B cell (primary cell): ENCODE measurements around the gene TANC1. TPM values are rescaled to one million over a fixed set of nuclear protein-coding genes. Genes with fewer than 3 reads are reported as not detected.

Experiments used
- ATAC-seq: fragments of 200-7000 bp; cut with Tn5 transposase; one replicate; pipeline ENCODE4 v1.10.0; 2021; ENCODE audit warnings: low read depth, mild to moderate bottlenecking, moderate number of reproducible peaks, moderate library complexity
- CTCF ChIA-PET: fragments of 350-600 bp; sonication (Branson Sonifier 250); formaldehyde crosslinking; loops from one replicate; lab custom pipeline; 2021; ENCODE audit warnings: antibody characterized with exemption, inconsistent platforms; lab: Charles Lee
- POLR2A ChIA-PET: fragments of 350-600 bp; sonication (Branson Sonifier 250); formaldehyde crosslinking; loops from one replicate; lab custom pipeline; 2021; ENCODE audit warnings: antibody characterized with exemption; lab: Charles Lee
- DNase-seq: peaks from one replicate; pipeline ENCODE4 v3.0.0; 2013
- H2AFZ ChIP-seq: 2 replicates; pipeline ENCODE4 v1.6.1; 2012; ENCODE audit warnings: mild to moderate bottlenecking, low read depth, low read length; ENCODE audit not compliant: insufficient read depth, poor library complexity, severe bottlenecking
- H3K27ac ChIP-seq, 2 donors: 1 replicate in 1 of 2; 2 replicates in 1 of 2; pipeline ENCODE4 v1.5.1; 2012 to 2013; ENCODE audit warnings: low read length in 2 of 2, mild to moderate bottlenecking in 2 of 2, moderate library complexity in 1 of 2
- H3K27me3 ChIP-seq, 4 experiments: fragments of 200-600 bp in 1 of 4; sonication (generic) in 1 of 4; replicated peaks in 1 of 4; 1 replicate in 2 of 4; 2 replicates in 2 of 4; pipeline versions ENCODE4 v1.6.1 to v1.7.0; 2013 to 2016; ENCODE audit warnings: low read length in 3 of 4, mild to moderate bottlenecking in 2 of 4, mixed read lengths in 1 of 4, moderate library complexity in 1 of 4; ENCODE audit not compliant: insufficient read depth in 4 of 4, control insufficient read depth in 3 of 4; ENCODE audit errors: control extremely low read depth in 1 of 4
- H3K36me3 ChIP-seq, 2 experiments: replicated peaks in 1 of 2; 1 replicate in 1 of 2; 2 replicates in 1 of 2; pipeline versions ENCODE4 v1.6.1 to v1.7.1; 2013; ENCODE audit warnings: low read length in 1 of 2; ENCODE audit not compliant: insufficient read depth in 2 of 2, control insufficient read depth in 1 of 2; ENCODE audit errors: control extremely low read depth in 1 of 2, extremely low read depth in 1 of 2
- H3K4me1 ChIP-seq, 2 donors: fragments of 200-600 bp in 1 of 2; sonication (generic) in 1 of 2; 1 replicate in 1 of 2; 2 replicates in 1 of 2; pipeline versions ENCODE4 v1.5.1 to v1.6.1; 2013 to 2017; ENCODE audit warnings: low read length in 2 of 2; ENCODE audit not compliant: control insufficient read depth in 2 of 2, insufficient read depth in 2 of 2
- H3K4me2 ChIP-seq: replicated peaks from 2 replicates; pipeline ENCODE3; 2012; ENCODE audit warnings: mild to moderate bottlenecking, low read depth, low read length; ENCODE audit not compliant: poor library complexity, severe bottlenecking
- H3K4me3 ChIP-seq, 5 experiments: fragments of 200-600 bp in 1 of 5; sonication (generic) in 1 of 5; 1 replicate in 3 of 5; 2 replicates in 2 of 5; pipeline versions ENCODE4 v1.5.1 to v1.7.0; 2011 to 2016; ENCODE audit warnings: low read length in 4 of 5, mild to moderate bottlenecking in 4 of 5, low read depth in 2 of 5, control low read depth in 1 of 5, moderate library complexity in 1 of 5; ENCODE audit not compliant: insufficient read depth in 1 of 5; ENCODE audit errors: control extremely low read depth in 1 of 5, extremely low read depth in 1 of 5
- H3K79me2 ChIP-seq: fragments of 200-600 bp; sonication (generic); one replicate; pipeline ENCODE4 v1.6.0; 2016; ENCODE audit warnings: low read length; ENCODE audit not compliant: control insufficient read depth, insufficient read depth
- H3K9ac ChIP-seq: fragments of 200-600 bp; sonication (generic); 2 replicates; pipeline ENCODE4 v1.6.1; 2017; ENCODE audit warnings: mild to moderate bottlenecking, low read length, moderate library complexity
- H3K9me3 ChIP-seq, 3 donors: one replicate each; pipeline versions ENCODE4 v1.6.1 to v1.7.1; 2013; ENCODE audit warnings: low read length in 2 of 3; ENCODE audit not compliant: control insufficient read depth in 2 of 3, insufficient read depth in 1 of 3; ENCODE audit errors: control extremely low read depth in 1 of 3
- H4K20me1 ChIP-seq: 2 replicates; pipeline ENCODE4 v1.6.0; 2012; ENCODE audit warnings: mild to moderate bottlenecking, low read length; ENCODE audit not compliant: insufficient read depth, control insufficient read depth, poor library complexity, severe bottlenecking
- H3K27ac Mint-ChIP-seq: one replicate; pipeline ENCODE4 v1.8.0; 2021; ENCODE audit warnings: mixed read lengths
- H3K27me3 Mint-ChIP-seq: one replicate; pipeline ENCODE4 v1.8.0; 2021; ENCODE audit warnings: mixed read lengths
- H3K4me1 Mint-ChIP-seq: one replicate; pipeline ENCODE4 v1.8.0; 2021; ENCODE audit warnings: mixed read lengths
- H3K4me3 Mint-ChIP-seq: one replicate; pipeline ENCODE4 v1.8.0; 2021; ENCODE audit warnings: mixed read lengths
- H3K9me3 Mint-ChIP-seq: one replicate; pipeline ENCODE4 v1.8.0; 2022; ENCODE audit warnings: mixed read lengths; ENCODE audit not compliant: insufficient read depth
- CTCF ChIP-seq: fragments of 200-600 bp; IDR thresholded peaks from one replicate; pipeline ENCODE4 v1.8.0; 2022; ENCODE audit warnings: antibody characterized with exemption, mild to moderate bottlenecking
- EZH2 ChIP-seq: IDR thresholded peaks from 2 replicates; pipeline ENCODE4 v1.6.1; 2012; ENCODE audit warnings: borderline replicate concordance, low read depth, mild to moderate bottlenecking, moderate library complexity, low read length; ENCODE audit not compliant: insufficient read depth, poor library complexity, severe bottlenecking
- WGBS: methylation state at CpG from one replicate; pipeline ENCODE4 v1.1.5; 2013; ENCODE audit warnings: missing lambda C conversion rate; ENCODE audit not compliant: insufficient coverage; 5-methylcytosine and 5-hydroxymethylcytosine counted together
- intact Hi-C: fragments of 100-400 bp; cut with micrococcal nuclease; formaldehyde crosslinking; loops from one replicate; pipeline ENCODE4 v1.10.0; 2022
- polyA plus RNA-seq: library from polyadenylated mRNA; depleted of rRNA; stranded (reverse); fragments of >200 nt; gene quantifications from 2 replicates; pipeline ENCODE4 v1.2.3, GENCODE V29; 2012
- total RNA-seq, 2 donors: library from RNA; stranded (reverse); fragments of 120-200 nt in 1 of 2; gene quantifications; 1 replicate in 1 of 2; 2 replicates in 1 of 2; pipeline versions ENCODE4 v1.2.3 to v1.2.4, GENCODE V29; 2013 to 2022

The TANC1 gene
- total and polyA plus RNA-seq, 2 donors (not counting 1 experiment from before 2014, with no cell fraction given): 0.13 TPM; not detected in 1

- no peaks in the 10 kb centered on the region for H3K9me3 Mint-ChIP-seq
- DNase-seq (no peak), ATAC-seq (no peak)
- Histone ChIP-seq H3K4me3 (no peak overlapping the region), H3K4me1 (no peaks in the 10 kb centered on the region), H3K9me3 (peaks cover 0 to 2% (median 0%) of the 10 kb centered on the region in 3 donors), H3K27ac (no peak overlapping the region), H3K9ac (no peak overlapping the region), H3K79me2 (peaks cover 42% of the 10 kb centered on the region), H3K4me2 (no peak overlapping the region), H3K36me3 (peaks cover 6 to 21% of the 10 kb centered on the region in 2 experiments), H3K27me3 (no peaks in the 10 kb centered on the region), H2AFZ (no peak overlapping the region), H4K20me1 (peaks cover 20% of the 10 kb centered on the region)
- 100% methylated on average over 1 of the region's 4 CpGs for WGBS
- ChIA-PET POLR2A (no interaction called here), CTCF (no interaction called here)
- no peaks in the 10 kb centered on the region for H3K27me3 Mint-ChIP-seq
- no peak overlapping the region for H3K27ac Mint-ChIP-seq
- intact Hi-C loops: no loop called here
- peaks cover 1% of the 10 kb centered on the region for H3K4me1 Mint-ChIP-seq
- no peak overlapping the region for H3K4me3 Mint-ChIP-seq
- TF ChIP-seq CTCF: no peak
- no peak for TF ChIP-seq EZH2
Measured at GRCh38 chr2:159270744-159271379, 302.4 kb downstream of the TANC1 start.

- Histone ChIP-seq H3K79me2 (peaks cover 48% of the 10 kb centered on the region), H3K27ac (no peak overlapping the region), H3K9me3 (peaks cover 0 to 2% (median 0%) of the 10 kb centered on the region in 3 donors), H3K4me3 (no peak overlapping the region), H3K4me1 (no peaks in the 10 kb centered on the region), H3K4me2 (no peak overlapping the region), H4K20me1 (peaks cover 15% of the 10 kb centered on the region), H2AFZ (no peak overlapping the region), H3K9ac (no peak overlapping the region), H3K36me3 (peaks cover 8 to 21% of the 10 kb centered on the region in 2 experiments), H3K27me3 (no peaks in the 10 kb centered on the region)
- intact Hi-C loops: no loop called here
- H3K9me3 Mint-ChIP-seq: no peaks in the 10 kb centered on the region
- ATAC-seq (no peak), DNase-seq (no peak)
- ChIA-PET CTCF (no interaction called here), POLR2A (no interaction called here)
- no peaks in the 10 kb centered on the region for H3K27me3 Mint-ChIP-seq
- WGBS: 100% methylated on average over 3 of the region's 5 CpGs
- no peak overlapping the region for H3K4me3 Mint-ChIP-seq
- H3K4me1 Mint-ChIP-seq: peaks cover 1% of the 10 kb centered on the region
- no peak overlapping the region for H3K27ac Mint-ChIP-seq
- TF ChIP-seq EZH2 (no peak), CTCF (no peak)
Measured at GRCh38 chr2:159272156-159272555, 303.7 kb downstream of the TANC1 start.
